KOPT-K1 (cell line): Measurements from ENCODE around the gene LMOD1.

Source experiments
- H3K27ac ChIP-seq: fragments of 200-600 bp; sonication (generic); 2 replicates; pipeline ENCODE4 v1.5.1; 2016; ENCODE audit warnings: antibody characterized with exemption, mild to moderate bottlenecking, low read depth, low read length; ENCODE audit not compliant: poor library complexity, severe bottlenecking
- H3K36me3 ChIP-seq: fragments of 200-600 bp; sonication (generic); 2 replicates; pipeline ENCODE4 v1.5.1; 2017; ENCODE audit warnings: antibody characterized with exemption, mild to moderate bottlenecking, low read length, moderate library complexity; ENCODE audit not compliant: insufficient read depth
- H3K9me3 ChIP-seq: fragments of 200-600 bp; sonication (generic); 2 replicates; pipeline ENCODE4 v1.5.1; 2017; ENCODE audit warnings: antibody characterized with exemption, low read length, mild to moderate bottlenecking; ENCODE audit not compliant: insufficient read depth, poor library complexity, severe bottlenecking

Gene LMOD1

DNA sequence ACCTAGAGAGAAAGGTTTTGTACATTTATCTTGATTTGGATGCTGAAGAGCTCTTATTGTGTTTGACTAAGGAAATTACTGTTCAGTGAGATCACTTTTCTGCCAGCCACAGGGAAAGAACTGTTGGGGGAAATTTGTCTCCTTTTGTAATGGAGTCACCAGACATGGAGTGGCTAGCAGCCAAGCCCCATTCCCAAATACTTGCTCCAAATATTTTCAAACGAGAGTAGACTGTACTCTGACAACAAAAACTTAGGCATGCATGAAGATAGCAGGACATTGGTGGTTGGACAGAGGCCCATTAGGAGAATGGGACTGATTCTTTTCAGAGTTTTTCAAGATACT, 96.3 kb downstream of the LMOD1 start:
- Histone ChIP-seq H3K9me3 (no peaks in the 10 kb centered on the region), H3K27ac (no peak overlapping the region), H3K36me3 (peaks cover 95% of the 10 kb centered on the region)

DNA sequence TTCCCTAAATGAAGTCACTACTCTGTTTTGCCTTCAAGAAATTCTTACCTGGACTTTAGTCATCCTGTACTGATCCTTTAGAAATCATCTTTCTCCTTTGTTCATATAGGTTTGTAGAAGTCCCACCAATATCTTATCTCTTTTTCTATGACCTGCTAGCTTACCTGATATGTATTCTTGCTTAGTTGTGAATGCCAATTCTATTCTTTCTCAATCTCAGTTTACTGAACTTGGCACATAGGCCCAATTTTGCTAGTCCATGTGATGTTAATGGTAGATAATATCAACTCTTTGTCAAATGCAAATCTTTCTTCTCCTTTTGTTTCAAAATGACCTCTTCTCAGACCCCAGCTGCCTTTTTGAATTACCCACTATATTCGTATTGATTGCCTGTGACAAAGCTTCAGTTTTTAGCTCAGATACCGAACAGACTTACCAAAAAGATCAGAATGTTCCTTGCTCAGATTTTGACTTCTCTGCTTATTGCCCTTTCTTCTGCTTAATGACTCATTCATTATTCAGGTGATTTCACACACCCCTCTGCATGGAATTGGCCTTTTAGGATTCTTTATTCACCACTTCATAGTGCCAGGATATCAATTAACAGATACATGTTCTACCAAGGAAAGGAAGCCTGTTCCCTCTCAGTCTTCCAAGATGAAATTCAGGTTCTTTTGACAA, 96.8 kb downstream of the LMOD1 start:
- Histone ChIP-seq H3K36me3 (peaks cover 91% of the 10 kb centered on the region), H3K27ac (no peak overlapping the region), H3K9me3 (no peaks in the 10 kb centered on the region)

DNA sequence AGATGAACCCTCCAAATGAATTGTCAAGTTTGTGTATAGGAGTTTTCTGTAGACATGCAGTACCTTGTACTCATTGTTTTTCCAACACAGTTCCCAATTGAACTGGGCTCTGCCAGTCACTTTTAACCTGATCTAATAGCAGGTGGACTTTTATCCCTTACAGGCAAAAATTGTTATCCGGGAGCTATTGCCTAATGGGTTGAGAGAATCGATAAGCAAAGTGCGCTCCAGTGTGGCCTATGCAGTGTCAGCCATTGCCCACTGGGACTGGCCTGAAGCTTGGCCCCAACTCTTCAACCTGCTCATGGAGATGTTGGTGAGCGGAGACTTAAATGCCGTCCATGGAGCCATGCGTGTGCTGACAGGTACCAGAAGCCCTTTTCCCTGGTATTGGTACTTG, 98.1 kb downstream of the LMOD1 start:
- Histone ChIP-seq H3K36me3 (peaks cover 86% of the 10 kb centered on the region), H3K27ac (no peak overlapping the region)

DNA sequence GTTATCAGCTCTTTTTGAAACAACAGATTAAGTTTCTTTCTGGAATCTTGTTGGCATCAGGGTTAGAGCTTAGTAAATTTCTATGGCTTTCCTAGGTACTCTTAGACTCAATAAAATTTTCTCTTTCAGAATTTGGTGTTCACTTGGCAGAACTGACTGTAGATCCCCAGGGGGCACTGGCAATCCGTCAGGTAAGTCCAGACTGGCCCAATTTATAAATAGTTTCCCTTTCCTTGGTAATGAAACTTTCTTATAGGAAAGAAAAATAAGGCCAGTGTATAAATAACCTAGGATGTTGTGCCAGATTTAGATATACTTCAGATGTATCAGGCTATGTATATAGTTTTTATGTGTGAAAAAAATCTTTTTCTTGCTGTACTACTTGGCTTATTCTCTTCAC, 99.2 kb downstream of the LMOD1 start:
- H3K9me3 ChIP-seq = no peaks in the 10 kb centered on the region
- H3K36me3 ChIP-seq = peaks cover 86% of the 10 kb centered on the region
- H3K27ac ChIP-seq = no peak overlapping the region

More for the DNA sequence above, 98.1 kb downstream of the LMOD1 start:
- no peaks in the 10 kb centered on the region for H3K9me3 ChIP-seq
